Activated B cell treated with CpG ODN at 0.5 μM for 24 hours (primary cell): ENCODE results near the gene NTNG2. TPM values are rescaled to one million over a fixed set of nuclear protein-coding genes. Genes with fewer than 3 reads are reported as not detected.

Source experiments
- ATAC-seq: fragments of 200-7000 bp; cut with Tn5 transposase; one replicate; pipeline ENCODE4 v1.10.0; 2021; ENCODE audit warnings: low read depth, mild to moderate bottlenecking, moderate library complexity
- CTCF ChIA-PET: fragments of 350-600 bp; sonication (Branson Sonifier 250); formaldehyde crosslinking; loops from one replicate; lab custom pipeline; 2021; ENCODE audit warnings: antibody characterized with exemption; lab: Charles Lee
- POLR2A ChIA-PET: fragments of 350-600 bp; sonication (Branson Sonifier 250); formaldehyde crosslinking; loops from one replicate; lab custom pipeline; 2021; ENCODE audit warnings: antibody characterized with exemption; lab: Charles Lee
- DNase-seq: peaks from one replicate; pipeline ENCODE4 v3.0.0; 2022
- H3K27ac Mint-ChIP-seq: one replicate; pipeline ENCODE4 v1.8.0; 2020; ENCODE audit warnings: mixed read lengths
- H3K27me3 Mint-ChIP-seq: one replicate; pipeline ENCODE4 v1.8.0; 2021; ENCODE audit warnings: mixed read lengths
- H3K36me3 Mint-ChIP-seq: one replicate; pipeline ENCODE4 v1.8.0; 2021; ENCODE audit warnings: low read depth, mixed read lengths
- H3K4me1 Mint-ChIP-seq: one replicate; pipeline ENCODE4 v1.8.0; 2021; ENCODE audit warnings: mixed read lengths
- H3K4me3 Mint-ChIP-seq: one replicate; pipeline ENCODE4 v1.8.0; 2020; ENCODE audit warnings: mild to moderate bottlenecking, mixed read lengths
- H3K9me3 Mint-ChIP-seq: one replicate; pipeline ENCODE4 v1.8.0; 2020; ENCODE audit warnings: mixed read lengths
- intact Hi-C: fragments of 100-400 bp; cut with micrococcal nuclease; formaldehyde crosslinking; loops from one replicate; pipeline ENCODE4 v1.15.1; 2024
- total RNA-seq: library from RNA; stranded (reverse); gene quantifications from 2 replicates; pipeline ENCODE4 v1.2.3, GENCODE V29; 2022
- TF ChIP-seq, protein P1 (sequence below): fragments of 200-600 bp; IDR thresholded peaks from one replicate; pipeline ENCODE4 v1.8.0; 2022; ENCODE audit warnings: antibody characterized with exemption, mild to moderate bottlenecking

Gene NTNG2
- total RNA-seq, 1 donor from 2014 or later, result 3.1 TPM

- H3K27ac Mint-ChIP-seq, result no peak overlapping the region
- H3K27me3 Mint-ChIP-seq, result peaks cover 52% of the 10 kb centered on the region
- H3K4me1 Mint-ChIP-seq, result no peaks in the 10 kb centered on the region
- no peaks in the 10 kb centered on the region for H3K36me3 Mint-ChIP-seq
- H3K4me3 Mint-ChIP-seq, result no peak overlapping the region
- ChIA-PET POLR2A (no interaction called here), CTCF (interaction anchor here (0.7 to 7.8 kb wide), 12 partner anchors 9 to 410 kb away, joined by 3 to 52 read pairs (median 4); no protein-coding TSS in a partner anchor)
- H3K9me3 Mint-ChIP-seq, result no peaks in the 10 kb centered on the region
- TF ChIP-seq, protein P1, sequence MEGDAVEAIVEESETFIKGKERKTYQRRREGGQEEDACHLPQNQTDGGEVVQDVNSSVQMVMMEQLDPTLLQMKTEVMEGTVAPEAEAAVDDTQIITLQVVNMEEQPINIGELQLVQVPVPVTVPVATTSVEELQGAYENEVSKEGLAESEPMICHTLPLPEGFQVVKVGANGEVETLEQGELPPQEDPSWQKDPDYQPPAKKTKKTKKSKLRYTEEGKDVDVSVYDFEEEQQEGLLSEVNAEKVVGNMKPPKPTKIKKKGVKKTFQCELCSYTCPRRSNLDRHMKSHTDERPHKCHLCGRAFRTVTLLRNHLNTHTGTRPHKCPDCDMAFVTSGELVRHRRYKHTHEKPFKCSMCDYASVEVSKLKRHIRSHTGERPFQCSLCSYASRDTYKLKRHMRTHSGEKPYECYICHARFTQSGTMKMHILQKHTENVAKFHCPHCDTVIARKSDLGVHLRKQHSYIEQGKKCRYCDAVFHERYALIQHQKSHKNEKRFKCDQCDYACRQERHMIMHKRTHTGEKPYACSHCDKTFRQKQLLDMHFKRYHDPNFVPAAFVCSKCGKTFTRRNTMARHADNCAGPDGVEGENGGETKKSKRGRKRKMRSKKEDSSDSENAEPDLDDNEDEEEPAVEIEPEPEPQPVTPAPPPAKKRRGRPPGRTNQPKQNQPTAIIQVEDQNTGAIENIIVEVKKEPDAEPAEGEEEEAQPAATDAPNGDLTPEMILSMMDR, result peak; percentile 53
- intact Hi-C loops, result loop anchor here (1.0 to 10.0 kb wide), 3 partner anchors 66 to 245 kb away; partner anchors contain the start of gene CFAP77
- peak; percentile 59 for DNase-seq
- peak; percentile 54 for ATAC-seq
Observed at GRCh38 chr9:132169672-132170392, 8.0 kb downstream of the NTNG2 start.

- peaks cover 35% of the 10 kb centered on the region for H3K27me3 Mint-ChIP-seq
- no peak for ATAC-seq
- intact Hi-C loops, result no loop called here
Observed at GRCh38 chr9:132171702-132172101, 9.8 kb downstream of the NTNG2 start.

GRCh38 chr9:132172185-132172584 is 10.3 kb downstream of the NTNG2 start:
- H3K27me3 Mint-ChIP-seq, result peaks cover 31% of the 10 kb centered on the region
- CTCF ChIA-PET, result interaction anchor here (3.4 to 7.8 kb wide), 2 partner anchors 64 to 81 kb away, joined by 39 to 52 read pairs; no protein-coding TSS in a partner anchor

More at GRCh38 chr9:132171702-132172101, 9.8 kb downstream of the NTNG2 start:
- no peaks in the 10 kb centered on the region for H3K36me3 Mint-ChIP-seq
- POLR2A ChIA-PET, result no interaction called here
- no peaks in the 10 kb centered on the region for H3K4me1 Mint-ChIP-seq
- H3K9me3 Mint-ChIP-seq, result no peaks in the 10 kb centered on the region
- CTCF ChIA-PET, result interaction anchor here (3.4 to 7.8 kb wide), 2 partner anchors 64 to 81 kb away, joined by 39 to 52 read pairs; no protein-coding TSS in a partner anchor
- TF ChIP-seq, protein P1, result no peak
- H3K4me3 Mint-ChIP-seq, result no peak overlapping the region
- H3K27ac Mint-ChIP-seq, result no peak overlapping the region
- DNase-seq, result no peak

GRCh38 chr9:132175431-132175830 is 13.6 kb downstream of the NTNG2 start:
- TF ChIP-seq, protein P1, result no peak

More at GRCh38 chr9:132172185-132172584, 10.3 kb downstream of the NTNG2 start:
- TF ChIP-seq, protein P1, result no peak
- Mint-ChIP-seq H3K4me1 (no peaks in the 10 kb centered on the region), H3K36me3 (no peaks in the 10 kb centered on the region), H3K4me3 (no peak overlapping the region), H3K27ac (no peak overlapping the region), H3K9me3 (no peaks in the 10 kb centered on the region)
- no peak for ATAC-seq
- POLR2A ChIA-PET, result no interaction called here
- no peak for DNase-seq
- intact Hi-C loops, result no loop called here

GRCh38 chr9:132176338-132176737 is 14.5 kb downstream of the NTNG2 start:
- Mint-ChIP-seq H3K36me3 (no peaks in the 10 kb centered on the region), H3K27me3 (peaks cover 25% of the 10 kb centered on the region), H3K4me3 (no peak overlapping the region), H3K9me3 (no peaks in the 10 kb centered on the region), H3K4me1 (no peaks in the 10 kb centered on the region), H3K27ac (no peak overlapping the region)
- ATAC-seq, result no peak
- POLR2A ChIA-PET, result no interaction called here
- TF ChIP-seq, protein P1, result no peak
- CTCF ChIA-PET, result no interaction called here
- intact Hi-C loops, result no loop called here
- DNase-seq, result no peak

More at GRCh38 chr9:132175431-132175830, 13.6 kb downstream of the NTNG2 start:
- intact Hi-C loops, result no loop called here
- DNase-seq (no peak), ATAC-seq (no peak)
- POLR2A ChIA-PET, result no interaction called here
- CTCF ChIA-PET, result no interaction called here
- Mint-ChIP-seq H3K4me1 (no peaks in the 10 kb centered on the region), H3K27me3 (peaks cover 21% of the 10 kb centered on the region), H3K27ac (no peak overlapping the region), H3K9me3 (no peaks in the 10 kb centered on the region), H3K36me3 (no peaks in the 10 kb centered on the region), H3K4me3 (no peak overlapping the region)
